NCI-H69 (cell line): ENCODE data around the gene FOXO4.
A peak's percentile ranks its signal among the peaks of the same experiment; 100 is the strongest.
"Not testable (repeated sequence)": the region's sequence is repeated elsewhere in the genome, so short reads cannot be mapped to it uniquely, and the experiment has no call there.

ENCODE experiments used
- DNase-seq: peaks from one replicate; lab custom pipeline; 2025; lab: John Stamatoyannopoulos, UW

FOXO4 gene, protein sequence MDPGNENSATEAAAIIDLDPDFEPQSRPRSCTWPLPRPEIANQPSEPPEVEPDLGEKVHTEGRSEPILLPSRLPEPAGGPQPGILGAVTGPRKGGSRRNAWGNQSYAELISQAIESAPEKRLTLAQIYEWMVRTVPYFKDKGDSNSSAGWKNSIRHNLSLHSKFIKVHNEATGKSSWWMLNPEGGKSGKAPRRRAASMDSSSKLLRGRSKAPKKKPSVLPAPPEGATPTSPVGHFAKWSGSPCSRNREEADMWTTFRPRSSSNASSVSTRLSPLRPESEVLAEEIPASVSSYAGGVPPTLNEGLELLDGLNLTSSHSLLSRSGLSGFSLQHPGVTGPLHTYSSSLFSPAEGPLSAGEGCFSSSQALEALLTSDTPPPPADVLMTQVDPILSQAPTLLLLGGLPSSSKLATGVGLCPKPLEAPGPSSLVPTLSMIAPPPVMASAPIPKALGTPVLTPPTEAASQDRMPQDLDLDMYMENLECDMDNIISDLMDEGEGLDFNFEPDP

DNA sequence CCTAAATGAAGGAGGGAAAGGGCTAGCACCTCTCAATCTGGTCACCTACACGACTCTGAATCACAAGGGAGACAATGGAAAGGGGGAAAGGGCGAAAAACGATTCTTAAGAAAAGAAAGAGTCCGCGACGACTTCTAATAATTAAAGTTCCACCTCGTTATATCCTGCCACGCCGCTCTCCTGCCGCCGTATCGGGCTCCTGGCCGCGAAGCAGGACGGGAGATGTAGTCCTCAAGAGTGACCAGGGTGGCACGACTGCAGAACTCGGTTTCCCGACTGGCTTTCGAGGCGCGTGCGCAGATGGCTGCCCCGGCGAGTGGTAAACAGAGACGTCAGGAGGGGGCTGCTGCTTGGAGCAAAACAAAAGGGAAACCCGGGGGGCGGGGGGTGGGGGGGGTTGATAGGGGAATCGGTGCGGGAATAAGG, at the start of gene FOXO4:
Gene FOXO4, plus strand, starts transcription at position 297 of the 426 bp plus-strand sequence. CDS start 678 bp downstream, outside the sequence.
- DNase-seq: peak; percentile 91

- DNase-seq: not testable (repeated sequence)
Observed at GRCh38 chrX:71047891-71048290, 47.8 kb upstream of the FOXO4 start.

DNA sequence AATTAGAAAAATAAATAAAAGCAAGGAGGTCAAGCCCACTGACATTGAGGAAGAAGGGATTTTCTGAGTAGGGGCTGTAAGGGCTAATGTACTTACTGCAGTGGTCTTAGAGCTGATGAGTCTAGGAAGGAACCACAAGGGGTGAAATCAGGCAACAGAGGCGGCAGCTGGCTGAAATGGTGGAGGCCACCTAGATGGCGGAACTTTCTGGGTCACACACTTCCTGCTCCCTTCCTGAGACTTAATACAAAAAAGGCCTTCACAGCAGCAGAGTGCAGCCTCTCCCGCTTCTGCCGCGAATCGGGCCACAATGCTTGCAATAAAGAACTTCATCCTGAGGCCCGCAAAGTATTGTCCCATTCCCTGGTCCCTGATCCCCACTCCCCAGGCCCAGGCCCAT, 42.9 kb upstream of the FOXO4 start:
- DNase-seq: no peak

DNA sequence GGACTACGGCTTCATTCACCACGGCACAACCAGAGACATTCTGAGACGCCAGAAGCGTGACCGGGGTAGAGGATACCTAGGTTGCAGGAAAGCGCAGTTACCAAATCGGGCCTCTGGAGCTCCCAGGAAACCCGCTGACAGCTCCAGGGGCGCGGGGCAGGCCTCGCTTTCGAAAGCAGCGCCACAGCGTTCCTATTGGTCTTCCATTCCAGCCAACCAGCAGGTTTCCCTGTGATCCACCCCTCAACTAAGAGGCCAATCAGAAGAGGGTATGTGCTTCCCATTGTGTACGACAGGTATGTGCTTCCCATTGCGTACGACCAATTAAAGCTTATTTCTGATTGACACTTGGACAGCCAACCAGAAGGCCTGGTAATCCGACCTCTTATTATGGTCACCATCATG, 42.4 kb upstream of the FOXO4 start:
- no peak for DNase-seq

DNA sequence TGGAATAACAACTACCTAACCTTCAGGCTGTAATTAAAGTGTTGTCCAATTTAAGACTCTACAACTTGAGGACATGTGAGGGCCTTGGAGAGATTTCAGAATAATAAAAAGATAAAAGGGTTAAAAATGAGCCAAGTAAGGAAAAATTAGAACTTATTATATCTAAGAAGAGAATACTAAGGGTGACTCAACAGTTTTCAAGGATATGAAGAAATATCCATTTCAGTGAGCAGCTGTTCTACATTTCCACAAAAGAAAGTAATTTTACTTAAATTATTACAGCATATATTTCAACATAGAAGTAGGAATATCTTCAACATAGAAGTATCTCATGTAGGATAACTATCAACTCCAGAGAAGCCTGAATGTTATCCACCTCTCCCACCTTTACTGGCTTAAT, 38.8 kb upstream of the FOXO4 start:
- no peak for DNase-seq

DNA sequence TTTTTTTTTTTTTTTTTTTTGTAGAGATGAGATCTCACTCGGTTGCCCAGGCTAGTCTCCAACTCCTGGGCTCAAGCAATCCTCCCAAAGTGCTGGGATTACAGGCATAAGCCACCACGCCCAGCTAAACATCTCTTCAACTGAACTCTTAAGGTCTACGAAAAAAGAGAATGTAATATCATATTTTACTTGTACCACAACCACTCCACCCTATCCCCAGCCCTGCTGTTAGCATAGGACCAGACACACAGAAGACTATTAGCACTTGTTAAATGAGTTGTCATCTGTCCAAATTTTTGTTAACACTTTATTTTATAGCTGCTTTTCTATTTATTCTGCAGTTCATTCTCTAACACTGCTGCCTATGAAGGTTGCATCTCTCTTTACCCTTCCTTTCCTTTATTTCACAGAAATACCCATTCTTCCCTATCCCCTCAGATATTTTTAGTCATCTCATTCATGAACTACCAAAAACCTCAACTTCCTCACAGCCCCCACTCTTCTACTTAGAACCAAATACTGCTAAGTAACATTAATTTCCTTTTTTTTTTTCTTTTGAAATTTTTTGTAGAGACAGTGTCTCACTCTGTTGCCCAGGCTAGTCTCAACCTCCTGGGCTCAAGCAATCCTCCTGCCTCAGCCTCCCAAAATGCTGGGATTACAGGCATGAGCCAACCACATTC, 37.7 kb upstream of the FOXO4 start:
- DNase-seq: no peak

GRCh38 chrX:71060127-71060526, 35.5 kb upstream of the FOXO4 start:
- no peak for DNase-seq

- no peak for DNase-seq
Observed at GRCh38 chrX:71067089-71067488, 28.6 kb upstream of the FOXO4 start.

DNA sequence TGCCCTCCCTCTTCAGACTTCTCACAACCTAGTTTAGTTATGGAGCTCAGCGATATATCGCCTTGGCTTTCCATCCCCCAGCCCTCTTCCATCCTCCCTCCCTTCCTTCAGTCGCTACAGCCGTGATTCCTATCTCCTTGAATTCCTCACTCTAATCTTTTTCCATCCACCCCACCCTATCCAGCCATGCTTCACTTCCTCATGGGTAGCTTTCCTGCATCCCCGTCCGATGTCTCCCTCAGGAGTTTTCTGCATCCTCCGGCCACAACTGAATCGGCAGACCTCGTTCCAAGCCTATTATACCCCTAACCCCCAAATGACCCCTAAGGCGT, 28.0 kb upstream of the FOXO4 start:
- DNase-seq: peak; percentile 48

GRCh38 chrX:71068044-71068918, 27.4 kb upstream of the FOXO4 start, which contains the start of gene SNX12:
SNX12 (minus strand) TSS chrX:71068334; CDS start chrX:71068306, 28 bp downstream.
- DNase-seq: peak; percentile 96

- DNase-seq: no peak
Observed at GRCh38 chrX:71070531-71070930, 25.1 kb upstream of the FOXO4 start.

DNA sequence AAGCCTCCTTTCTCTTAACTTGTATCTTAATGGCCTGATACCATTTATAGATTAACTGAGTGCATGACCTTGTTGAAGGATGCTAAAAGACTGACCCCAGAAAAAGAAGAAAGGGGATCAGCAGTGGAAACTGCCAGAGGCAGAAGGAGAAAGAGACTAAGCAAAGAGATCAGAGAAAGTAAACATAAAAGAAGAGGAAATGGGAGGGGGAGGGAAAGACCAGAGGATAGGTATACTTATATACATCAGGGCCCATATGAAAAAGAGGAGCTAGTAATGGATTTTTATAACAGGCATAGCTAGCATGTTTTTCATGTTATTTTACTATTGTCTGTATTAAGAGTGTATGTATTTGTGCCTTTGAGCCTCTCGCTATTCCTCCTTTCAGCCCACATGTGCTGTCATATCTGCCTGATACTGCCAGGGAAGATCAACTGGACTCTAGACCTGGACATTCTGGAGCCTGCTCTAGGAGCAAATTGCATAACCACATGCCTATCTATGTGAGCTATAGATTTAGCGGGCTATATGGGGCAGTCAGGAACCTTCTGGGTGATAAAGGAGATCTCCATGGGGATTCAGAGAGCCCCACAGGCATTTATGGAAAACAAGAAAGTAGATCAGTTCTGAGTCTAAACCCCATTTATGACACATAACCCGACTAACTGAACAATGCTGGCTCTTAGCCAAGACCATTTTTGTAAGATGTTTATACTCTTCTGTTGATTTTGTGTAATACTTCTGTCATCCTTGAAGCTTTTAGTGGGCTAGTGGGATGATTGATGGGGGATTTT, 14.1 kb upstream of the FOXO4 start:
- peak; percentile 3 for DNase-seq

- no peak for DNase-seq
Observed at GRCh38 chrX:71082124-71082647, 13.5 kb upstream of the FOXO4 start.

DNA sequence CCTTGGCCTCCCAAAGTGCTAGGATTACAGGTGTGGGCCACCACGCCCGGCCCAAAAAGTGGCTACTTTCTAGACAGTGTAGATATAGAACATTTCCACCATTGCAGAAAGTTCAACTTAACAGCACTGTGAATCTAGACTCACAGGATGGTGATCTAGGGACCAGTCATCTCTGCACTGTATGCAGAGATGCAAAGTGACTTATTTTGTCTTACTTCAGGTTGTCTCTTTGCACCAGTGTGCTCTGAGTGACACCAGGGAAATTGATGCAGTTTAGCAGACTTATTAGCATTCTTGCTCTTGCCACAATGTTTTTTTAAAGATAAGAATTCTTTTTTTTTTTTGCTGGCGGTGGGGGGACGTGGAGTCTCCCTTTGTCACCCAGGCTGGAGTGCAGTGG, 12.8 kb upstream of the FOXO4 start:
- DNase-seq: no peak

- DNase-seq: no peak
Observed at GRCh38 chrX:71085900-71086299, 9.8 kb upstream of the FOXO4 start.

DNA sequence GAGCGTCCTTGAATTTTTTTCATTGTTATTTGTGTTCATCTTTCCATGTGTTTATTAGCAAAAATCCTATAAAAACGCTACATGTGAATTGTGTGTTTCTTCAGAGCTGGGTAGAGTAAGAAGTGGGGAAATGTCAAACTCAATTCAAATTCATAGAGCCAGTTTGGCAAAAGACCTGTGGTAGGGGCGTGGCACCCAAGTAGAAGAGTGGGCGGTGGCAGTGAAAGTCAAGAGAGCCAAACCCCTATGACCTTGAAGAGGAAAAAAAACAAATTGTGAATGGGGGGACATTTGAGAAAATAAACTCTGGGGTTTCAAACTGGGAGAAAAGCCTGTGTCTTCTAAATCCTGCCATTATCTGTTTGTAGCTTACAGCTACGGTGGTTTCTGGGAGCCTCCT, 4.4 kb upstream of the FOXO4 start:
- DNase-seq: no peak

GRCh38 chrX:71095033-71095432, 618 bp upstream of the FOXO4 start:
- peak; percentile 27 for DNase-seq

GRCh38 chrX:71095981-71096759, 519 bp downstream of the FOXO4 start:
- peak; percentile 78 for DNase-seq

DNA sequence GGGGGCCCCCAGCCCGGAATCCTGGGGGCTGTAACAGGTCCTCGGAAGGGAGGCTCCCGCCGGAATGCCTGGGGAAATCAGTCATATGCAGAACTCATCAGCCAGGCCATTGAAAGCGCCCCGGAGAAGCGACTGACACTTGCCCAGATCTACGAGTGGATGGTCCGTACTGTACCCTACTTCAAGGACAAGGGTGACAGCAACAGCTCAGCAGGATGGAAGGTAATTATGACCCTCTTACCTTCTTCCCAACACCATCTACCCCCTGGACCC, 1.0 kb downstream of the FOXO4 start:
- DNase-seq: peak; percentile 16

GRCh38 chrX:71098302-71098701, 2.7 kb downstream of the FOXO4 start:
- DNase-seq: peak; percentile 54
